IMR-90 (cell line): ENCODE measurements around the gene LYZL2.

ENCODE experiments used
- FOS ChIP-seq: fragments of 150-350 bp; IDR thresholded peaks from 2 replicates; pipeline ENCODE4 v1.6.1; 2016; ENCODE audit warnings: low read depth, low read length
- RAD21 ChIP-seq: IDR thresholded peaks from 2 replicates; pipeline ENCODE4 v1.6.1; 2012; ENCODE audit warnings: low read length, improper control_type of control experiment
- SMC3 ChIP-seq: fragments of 150-350 bp; IDR thresholded peaks from 2 replicates; pipeline ENCODE4 v1.6.1; 2016; ENCODE audit warnings: low read depth, mild to moderate bottlenecking, antibody characterized with exemption, low read length, moderate library complexity
- TF ChIP-seq, protein P1 (sequence below): conservative IDR thresholded peaks from 2 replicates; pipeline ENCODE4 v1.5.1; 2012; ENCODE audit warnings: mild to moderate bottlenecking, low read depth, low read length, improper control_type of control experiment

DNA sequence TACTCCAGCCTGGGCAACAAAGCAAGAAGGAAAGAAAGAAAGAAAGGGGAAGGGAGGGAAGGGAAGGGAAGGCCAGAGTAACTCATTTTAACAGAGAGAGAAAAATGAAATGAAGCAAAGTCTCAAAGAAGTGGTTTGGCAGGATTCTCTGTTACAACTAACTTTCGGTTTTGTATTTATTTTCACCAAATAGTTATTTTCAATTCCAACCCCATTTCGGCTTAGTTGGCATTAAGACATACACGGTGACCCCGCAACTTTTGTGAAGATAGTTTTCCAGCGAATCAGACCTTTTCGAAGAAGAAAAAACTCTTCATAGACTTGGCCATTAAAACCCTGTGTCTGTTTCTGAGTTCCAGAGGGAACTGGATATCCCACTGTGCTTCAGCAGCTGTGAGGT lies 45.2 kb upstream of the LYZL2 start:
- TF ChIP-seq, protein P1, sequence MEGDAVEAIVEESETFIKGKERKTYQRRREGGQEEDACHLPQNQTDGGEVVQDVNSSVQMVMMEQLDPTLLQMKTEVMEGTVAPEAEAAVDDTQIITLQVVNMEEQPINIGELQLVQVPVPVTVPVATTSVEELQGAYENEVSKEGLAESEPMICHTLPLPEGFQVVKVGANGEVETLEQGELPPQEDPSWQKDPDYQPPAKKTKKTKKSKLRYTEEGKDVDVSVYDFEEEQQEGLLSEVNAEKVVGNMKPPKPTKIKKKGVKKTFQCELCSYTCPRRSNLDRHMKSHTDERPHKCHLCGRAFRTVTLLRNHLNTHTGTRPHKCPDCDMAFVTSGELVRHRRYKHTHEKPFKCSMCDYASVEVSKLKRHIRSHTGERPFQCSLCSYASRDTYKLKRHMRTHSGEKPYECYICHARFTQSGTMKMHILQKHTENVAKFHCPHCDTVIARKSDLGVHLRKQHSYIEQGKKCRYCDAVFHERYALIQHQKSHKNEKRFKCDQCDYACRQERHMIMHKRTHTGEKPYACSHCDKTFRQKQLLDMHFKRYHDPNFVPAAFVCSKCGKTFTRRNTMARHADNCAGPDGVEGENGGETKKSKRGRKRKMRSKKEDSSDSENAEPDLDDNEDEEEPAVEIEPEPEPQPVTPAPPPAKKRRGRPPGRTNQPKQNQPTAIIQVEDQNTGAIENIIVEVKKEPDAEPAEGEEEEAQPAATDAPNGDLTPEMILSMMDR: no peak
- TF ChIP-seq FOS (no peak), RAD21 (no peak), SMC3 (no peak)
